Lower leg skin (tissue), 3 donors: ENCODE data around the gene ZNF224.

Experiments used
- CTCF ChIP-seq, 3 donors: fragments of 450-650 bp; IDR thresholded peaks; one replicate each; pipeline ENCODE4 v1.5.1; 2016; ENCODE audit warnings: antibody characterized with exemption in 3 of 3, mild to moderate bottlenecking in 3 of 3, moderate library complexity in 2 of 3
- POLR2A ChIP-seq, 2 donors: fragments of 450-650 bp; IDR thresholded peaks; one replicate each; pipeline ENCODE4 v1.6.1; 2016 to 2017; ENCODE audit warnings: antibody characterized with exemption in 2 of 2, mild to moderate bottlenecking in 1 of 2, moderate library complexity in 1 of 2

GRCh38 chr19:44072543-44073401, 21.4 kb upstream of the ZNF224 start:
- TF ChIP-seq CTCF (IDR thresholded peaks at IDR 0.05) (no peak), POLR2A (IDR thresholded peaks at IDR 0.05) (no peak)
